Middle frontal gyrus (tissue), 1 donor: Measurements from ENCODE around the gene NRG3.
"Not testable (repeated sequence)": the region's sequence is repeated elsewhere in the genome, so short reads cannot be mapped to it uniquely, and the experiment has no call there.

Experiments
- DNase-seq: peaks from one replicate; pipeline ENCODE4 v3.0.0-alpha.2; 2015; ENCODE audit warnings: low spot score; ENCODE audit errors: extremely low spot score

Gene NRG3

DNA sequence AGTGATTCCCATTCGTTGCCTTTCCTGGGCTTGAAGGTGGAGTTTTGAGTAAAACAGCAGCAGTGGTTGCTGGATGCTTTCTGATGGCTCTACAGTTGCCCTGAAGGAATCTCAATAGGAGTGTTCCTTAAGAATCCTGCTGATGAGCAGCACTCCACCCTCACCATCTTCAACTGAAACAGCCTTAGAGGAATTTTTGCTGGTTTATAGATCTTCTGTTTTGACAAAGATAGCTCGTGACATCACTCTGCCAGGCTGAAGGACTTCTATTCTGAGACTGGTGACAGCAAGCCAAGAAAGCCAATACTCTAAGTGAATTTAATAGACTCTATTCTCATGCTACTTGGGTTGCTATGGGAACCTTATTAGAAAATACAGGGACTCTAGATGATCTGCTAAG lies 1014.7 kb downstream of the NRG3 start:
- DNase-seq, result peak; percentile 67

GRCh38 chr10:82890573-82890972 lies 1015.6 kb downstream of the NRG3 start:
- DNase-seq, result no peak

GRCh38 chr10:82908096-82908495 lies 1033.1 kb downstream of the NRG3 start:
- no peak for DNase-seq

GRCh38 chr10:82908751-82909150 lies 1033.8 kb downstream of the NRG3 start:
- no peak for DNase-seq

GRCh38 chr10:82910301-82910700 lies 1035.3 kb downstream of the NRG3 start:
- DNase-seq, result no peak

DNA sequence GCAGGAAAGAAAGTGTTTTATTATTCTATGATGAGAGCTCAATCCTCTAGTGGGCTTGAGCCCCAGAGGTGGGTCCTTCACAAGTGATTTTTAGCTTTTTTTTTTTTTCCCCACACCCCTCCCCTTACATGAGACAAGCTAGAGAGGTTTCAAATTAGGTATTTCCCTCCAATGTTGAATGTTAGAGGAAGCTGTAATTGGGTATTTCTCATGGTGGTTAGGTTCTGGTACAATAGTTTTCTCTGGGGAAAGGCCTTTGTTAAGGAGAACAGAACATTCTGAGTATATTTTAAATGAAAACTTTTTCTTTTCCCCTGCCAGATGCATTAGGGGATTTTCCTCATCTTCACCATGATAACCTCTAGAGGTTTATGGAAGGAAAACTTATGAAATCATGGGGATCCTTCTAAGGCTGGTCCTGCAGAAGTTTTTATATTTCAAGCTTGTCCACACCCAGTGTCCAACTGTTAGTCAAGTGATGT lies 1039.7 kb downstream of the NRG3 start:
- DNase-seq, result no peak

- no peak for DNase-seq
These were observed 1041.9 kb downstream of the NRG3 start for GRCh38 chr10:82916941-82917340.

- no peak for DNase-seq
These were observed 1043.0 kb downstream of the NRG3 start for GRCh38 chr10:82918022-82918421.

DNA sequence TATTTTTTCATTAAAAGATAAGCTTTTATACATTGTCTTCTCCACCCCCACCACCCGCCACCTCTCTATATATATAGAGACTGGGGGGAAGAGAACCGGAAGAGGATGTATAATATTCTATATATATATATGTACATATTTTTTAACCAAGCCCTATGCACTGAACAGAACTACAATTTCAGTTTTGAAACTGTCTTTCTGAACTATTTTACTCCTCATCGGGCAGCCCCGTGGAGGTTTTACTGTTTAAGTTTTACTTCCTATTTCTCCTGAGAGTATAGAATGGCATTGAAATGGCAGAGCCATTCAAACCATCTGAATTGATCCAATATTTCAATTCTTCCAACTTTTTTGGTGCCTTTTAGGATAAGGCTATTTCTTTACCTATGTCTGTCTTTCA lies 1047.1 kb downstream of the NRG3 start:
- DNase-seq, result no peak

DNA sequence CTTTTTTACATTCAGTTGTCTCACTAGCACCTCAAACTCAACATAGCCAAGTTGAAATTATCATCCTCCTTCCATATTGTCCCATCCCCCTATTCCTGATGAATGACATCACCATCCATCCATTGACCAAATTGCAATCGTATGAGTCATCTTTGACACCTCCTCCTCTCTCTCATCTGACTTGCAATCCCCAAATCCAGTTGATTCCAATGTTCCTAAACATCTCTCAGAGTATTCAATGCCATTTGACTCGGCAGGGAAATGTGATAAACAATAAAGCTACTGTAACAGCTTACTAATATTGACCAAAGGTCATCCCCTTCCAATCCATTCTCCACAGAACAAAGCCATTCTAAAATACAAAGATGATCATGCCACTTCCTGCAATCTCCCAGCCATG lies 1047.8 kb downstream of the NRG3 start:
- no peak for DNase-seq

DNA sequence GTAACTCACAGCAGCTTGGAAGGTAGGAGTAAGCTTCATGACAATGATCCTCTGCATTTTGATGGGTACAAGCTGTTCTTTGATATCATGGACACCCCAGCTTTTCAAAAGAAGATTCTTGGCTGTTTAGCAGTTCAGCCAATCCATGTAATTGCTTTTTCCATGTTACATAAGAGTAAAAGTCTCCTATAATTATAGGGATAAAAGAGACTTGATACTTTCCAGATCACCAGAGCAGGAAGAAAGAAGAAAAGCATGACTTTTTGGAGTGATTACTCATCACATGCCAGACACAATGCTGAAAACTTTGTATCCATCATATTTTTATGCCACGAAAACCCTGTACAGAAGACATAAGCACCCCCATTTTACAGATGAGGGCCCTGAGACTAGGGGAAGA lies 1049.7 kb downstream of the NRG3 start:
- DNase-seq, result no peak

- no peak for DNase-seq
These were observed 1050.6 kb downstream of the NRG3 start for GRCh38 chr10:82925547-82925946.

- no peak for DNase-seq
These were observed 1057.5 kb downstream of the NRG3 start for GRCh38 chr10:82932451-82932850.

GRCh38 chr10:82934429-82934828 lies 1059.4 kb downstream of the NRG3 start:
- DNase-seq, result no peak

DNA sequence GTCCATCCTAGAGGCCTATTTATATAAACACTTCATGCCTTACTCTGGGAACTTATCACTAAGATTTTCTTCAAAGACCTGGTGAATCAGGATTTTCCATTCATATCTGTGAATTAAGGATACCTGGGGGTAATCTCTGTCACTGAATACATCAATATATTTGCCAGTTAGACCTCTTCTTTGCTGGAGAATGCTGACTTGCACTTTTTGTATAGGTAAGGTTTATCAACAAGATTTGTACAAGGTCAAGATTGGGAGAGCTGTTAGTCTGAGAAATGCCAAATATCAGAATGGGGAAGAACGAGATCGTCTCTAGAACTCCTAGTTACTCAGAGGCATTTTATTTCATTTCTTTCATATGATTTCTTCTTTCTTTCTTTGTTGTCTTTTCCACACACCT lies 1060.0 kb downstream of the NRG3 start:
- no peak for DNase-seq

GRCh38 chr10:82938331-82938730 lies 1063.3 kb downstream of the NRG3 start:
- DNase-seq, result no peak

GRCh38 chr10:82942286-82943099 lies 1067.5 kb downstream of the NRG3 start:
- no peak for DNase-seq

- no peak for DNase-seq
These were observed 1068.1 kb downstream of the NRG3 start for GRCh38 chr10:82943142-82943541.

DNA sequence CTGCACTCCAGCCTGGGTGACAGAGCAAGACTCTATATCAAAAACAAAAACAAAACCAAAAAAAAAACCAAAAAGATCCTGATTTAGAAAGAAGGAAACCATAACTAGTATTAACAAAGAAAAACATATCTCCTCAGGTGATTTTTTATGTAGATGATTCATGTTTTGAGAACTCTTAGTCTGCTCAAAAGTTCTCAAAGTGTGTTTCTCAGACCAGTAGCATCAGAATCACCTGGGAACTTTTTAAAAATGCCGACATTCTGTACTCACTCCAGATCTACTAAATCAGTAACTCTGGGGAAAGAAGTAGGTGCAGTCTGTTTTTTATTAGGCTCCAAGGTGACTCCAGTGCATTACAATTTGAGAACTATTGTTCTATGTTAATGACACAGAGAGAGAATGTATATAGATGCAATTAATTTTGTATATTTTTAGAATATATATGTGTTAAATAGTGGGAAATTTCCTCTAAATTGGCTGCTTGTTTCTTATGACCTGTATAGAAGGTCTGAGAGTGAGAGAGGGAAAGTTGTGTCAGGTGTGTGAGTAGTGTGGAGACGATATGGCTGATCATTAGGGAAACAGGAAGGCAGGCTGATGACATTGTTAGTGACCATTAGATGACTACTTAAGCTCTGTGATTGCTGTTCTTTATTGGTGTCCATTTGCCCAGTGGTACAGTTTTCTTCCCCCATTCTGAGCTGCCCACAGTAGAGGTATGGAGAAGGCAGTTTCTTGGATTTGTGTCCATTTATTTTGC lies 1075.0 kb downstream of the NRG3 start:
- no peak for DNase-seq

- no peak for DNase-seq
These were observed 1078.3 kb downstream of the NRG3 start for GRCh38 chr10:82953331-82953730.

DNA sequence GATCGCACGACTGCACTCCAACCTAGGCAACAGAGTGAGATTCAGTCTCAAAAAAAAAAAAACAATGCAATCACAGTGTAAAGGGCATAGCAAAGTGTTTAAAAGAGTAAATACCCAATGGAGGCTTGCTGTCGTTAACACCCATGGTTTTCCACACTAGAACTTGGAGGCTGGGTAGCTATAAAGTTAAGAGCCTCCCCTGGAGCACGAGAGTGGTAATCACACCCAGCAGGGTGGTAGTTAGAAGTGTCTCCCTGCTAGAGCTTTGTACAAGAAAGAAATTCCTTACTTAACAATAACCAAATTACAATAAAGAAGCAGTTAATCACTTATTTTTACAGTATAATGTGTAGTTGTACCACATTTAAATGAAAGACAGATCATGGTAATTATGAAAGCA lies 1078.9 kb downstream of the NRG3 start:
- no peak for DNase-seq

DNA sequence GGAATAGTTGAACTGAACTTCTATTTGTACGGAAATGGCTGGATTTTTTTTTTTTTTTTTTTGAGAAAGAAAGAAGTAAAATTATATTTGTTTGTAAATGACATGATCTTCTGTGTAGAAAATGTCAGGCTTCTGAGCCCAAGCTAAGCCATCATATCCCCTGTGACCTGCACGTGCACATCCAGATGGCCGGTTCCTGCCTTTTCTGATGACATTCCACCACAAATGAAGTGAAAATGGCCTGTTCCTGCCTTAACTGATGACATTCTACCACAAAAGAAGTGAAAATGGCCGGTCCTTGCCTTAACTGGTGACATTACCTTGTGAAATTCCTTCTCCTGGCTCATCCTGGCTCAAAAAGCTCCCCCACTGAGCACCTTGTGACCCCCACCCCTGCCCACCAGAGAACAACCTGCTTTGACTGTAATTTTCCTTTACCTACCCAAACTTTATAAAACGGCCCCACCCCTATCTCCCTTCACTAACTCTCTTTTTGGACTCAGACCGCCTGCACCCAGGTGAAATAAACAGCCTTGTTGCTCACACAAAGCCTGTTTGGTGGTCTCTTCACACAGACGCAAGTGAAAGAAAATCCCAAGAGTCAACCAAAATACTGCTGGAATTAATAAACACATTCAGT lies 1085.5 kb downstream of the NRG3 start:
- DNase-seq, result not testable (repeated sequence)
